Suprapubic skin (tissue), 3 donors: ENCODE measurements around the gene UBR3.

Experiments
- EP300 ChIP-seq: sonication (generic); formaldehyde crosslinking; IDR thresholded peaks from one replicate; pipeline ENCODE4 v1.6.1; 2017; ENCODE audit warnings: antibody characterized with exemption
- TF ChIP-seq, protein P1 (sequence below), 2 donors: fragments of 200-600 bp in 1 of 2; fragments of 450-650 bp in 1 of 2; sonication (generic) in 1 of 2; IDR thresholded peaks; one replicate each; pipeline ENCODE4 v1.5.1; 2016 to 2019; ENCODE audit warnings: antibody characterized with exemption in 2 of 2, mild to moderate bottlenecking in 1 of 2, moderate library complexity in 1 of 2

DNA sequence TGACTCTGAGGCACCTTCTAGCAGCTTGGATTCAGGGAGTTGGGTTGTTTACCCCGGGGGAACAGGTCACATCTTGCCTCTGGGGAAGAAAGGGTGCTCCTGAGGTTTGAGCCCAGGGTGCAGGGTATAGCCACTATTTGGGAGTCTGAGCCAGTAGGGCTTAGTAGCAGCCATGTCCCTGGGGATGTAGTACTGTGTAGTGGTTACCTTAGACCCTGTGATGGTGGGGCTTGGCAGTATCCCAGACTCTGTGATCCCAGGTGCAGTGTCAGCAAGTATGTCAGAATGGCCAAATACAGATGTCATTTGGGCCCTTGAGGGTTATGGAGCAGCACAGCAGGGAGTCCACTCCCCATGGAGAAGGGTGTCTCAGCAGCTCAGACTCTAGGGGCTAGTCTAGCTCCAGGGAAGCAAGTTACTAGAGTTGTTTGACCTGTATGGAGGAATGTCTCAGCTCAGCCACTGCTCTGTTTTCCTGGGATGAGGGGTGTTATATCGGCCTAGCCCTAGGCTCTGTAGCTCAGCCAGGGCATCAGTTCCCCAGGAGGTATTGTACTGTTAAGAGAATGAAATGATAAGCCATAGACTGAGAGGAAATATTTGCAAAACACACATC lies 151.3 kb downstream of the UBR3 start:
- TF ChIP-seq, protein P1, sequence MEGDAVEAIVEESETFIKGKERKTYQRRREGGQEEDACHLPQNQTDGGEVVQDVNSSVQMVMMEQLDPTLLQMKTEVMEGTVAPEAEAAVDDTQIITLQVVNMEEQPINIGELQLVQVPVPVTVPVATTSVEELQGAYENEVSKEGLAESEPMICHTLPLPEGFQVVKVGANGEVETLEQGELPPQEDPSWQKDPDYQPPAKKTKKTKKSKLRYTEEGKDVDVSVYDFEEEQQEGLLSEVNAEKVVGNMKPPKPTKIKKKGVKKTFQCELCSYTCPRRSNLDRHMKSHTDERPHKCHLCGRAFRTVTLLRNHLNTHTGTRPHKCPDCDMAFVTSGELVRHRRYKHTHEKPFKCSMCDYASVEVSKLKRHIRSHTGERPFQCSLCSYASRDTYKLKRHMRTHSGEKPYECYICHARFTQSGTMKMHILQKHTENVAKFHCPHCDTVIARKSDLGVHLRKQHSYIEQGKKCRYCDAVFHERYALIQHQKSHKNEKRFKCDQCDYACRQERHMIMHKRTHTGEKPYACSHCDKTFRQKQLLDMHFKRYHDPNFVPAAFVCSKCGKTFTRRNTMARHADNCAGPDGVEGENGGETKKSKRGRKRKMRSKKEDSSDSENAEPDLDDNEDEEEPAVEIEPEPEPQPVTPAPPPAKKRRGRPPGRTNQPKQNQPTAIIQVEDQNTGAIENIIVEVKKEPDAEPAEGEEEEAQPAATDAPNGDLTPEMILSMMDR (IDR thresholded peaks at IDR 0.05) = no peak
- TF ChIP-seq EP300 = no peak
